HEK293 (cell line): ENCODE measurements around the gene COL18A1.

Source experiments
- CTCF ChIA-PET: fragments of 350-600 bp; formaldehyde crosslinking; extraction: SDS; loops from one replicate; lab custom pipeline; 2021; ENCODE audit warnings: antibody characterized with exemption; lab: Yijun Ruan, JAX
- POLR2A ChIA-PET: fragments of 300-600 bp; formaldehyde crosslinking; extraction: SDS; loops from one replicate; lab custom pipeline; 2020; ENCODE audit warnings: antibody characterized with exemption, inconsistent platforms; lab: Yijun Ruan, JAX
- H3K27ac ChIP-seq: fragments of 200-500 bp; sonication (Bioruptor generic); 2 replicates; pipeline ENCODE4 v1.5.1; 2014; ENCODE audit warnings: low read depth, low read length, control low read depth, inconsistent platforms; ENCODE audit errors: extremely low read depth
- H3K36me3 ChIP-seq, 2 experiments: fragments of 200-500 bp in 1 of 2; sonication (Bioruptor generic) in 1 of 2; 1 replicate in 1 of 2; 2 replicates in 1 of 2; pipeline ENCODE4 v1.5.1; 2014 to 2017; ENCODE audit warnings: inconsistent platforms in 2 of 2, low read length in 2 of 2; ENCODE audit not compliant: control insufficient read depth in 2 of 2, insufficient read depth in 1 of 2
- H3K4me1 ChIP-seq: fragments of 200-500 bp; sonication (Bioruptor generic); 2 replicates; pipeline ENCODE4 v1.5.1; 2014; ENCODE audit warnings: mild to moderate bottlenecking, low read length, inconsistent platforms; ENCODE audit not compliant: control insufficient read depth, insufficient read depth
- H3K4me3 ChIP-seq: 2 replicates; pipeline ENCODE4 v1.5.1; 2011; ENCODE audit warnings: low read depth, mild to moderate bottlenecking, control low read depth, low read length, moderate library complexity
- H3K9me3 ChIP-seq: fragments of 200-500 bp; sonication (Bioruptor generic); 2 replicates; pipeline ENCODE4 v1.5.1; 2014; ENCODE audit warnings: low read depth, low read length, inconsistent platforms; ENCODE audit not compliant: control insufficient read depth, insufficient read depth
- INSM2 ChIP-seq: fragments of 450-650 bp; formaldehyde crosslinking; IDR thresholded peaks from 2 replicates; pipeline ENCODE4 v1.5.1; 2016; ENCODE audit warnings: missing biosample characterization, missing genetic modification characterization
- SCRT2 ChIP-seq: fragments of 450-650 bp; formaldehyde crosslinking; IDR thresholded peaks from 2 replicates; pipeline ENCODE4 v1.5.1; 2016; ENCODE audit warnings: missing biosample characterization, missing genetic modification characterization
- YY2 ChIP-seq: fragments of 450-650 bp; formaldehyde crosslinking; IDR thresholded peaks from 2 replicates; pipeline ENCODE4 v1.5.1; 2016; ENCODE audit warnings: missing biosample characterization, missing genetic modification characterization
- ZBTB11 ChIP-seq: fragments of 450-650 bp; formaldehyde crosslinking; conservative IDR thresholded peaks from 2 replicates; pipeline ENCODE4 v1.5.1; 2016; ENCODE audit warnings: low read depth, missing biosample characterization, missing genetic modification characterization
- ZBTB48 ChIP-seq: fragments of 450-650 bp; formaldehyde crosslinking; IDR thresholded peaks from 2 replicates; pipeline ENCODE4 v1.5.1; 2016; ENCODE audit warnings: missing biosample characterization, missing genetic modification characterization
- ZNF16 ChIP-seq: fragments of 450-650 bp; formaldehyde crosslinking; IDR thresholded peaks from 2 replicates; pipeline ENCODE4 v1.5.1; 2016; ENCODE audit warnings: low read depth, missing biosample characterization, missing genetic modification characterization
- ZNF175 ChIP-seq: fragments of 450-650 bp; formaldehyde crosslinking; IDR thresholded peaks from 2 replicates; pipeline ENCODE4 v1.5.1; 2016; ENCODE audit warnings: missing biosample characterization, missing genetic modification characterization
- ZNF394 ChIP-seq: fragments of 450-650 bp; formaldehyde crosslinking; IDR thresholded peaks from 2 replicates; pipeline ENCODE4 v1.5.1; 2016; ENCODE audit warnings: missing biosample characterization, missing genetic modification characterization, mild to moderate bottlenecking, moderate library complexity, borderline replicate concordance
- ZNF518A ChIP-seq: fragments of 450-650 bp; formaldehyde crosslinking; conservative IDR thresholded peaks from 2 replicates; pipeline ENCODE4 v1.5.1; 2016; ENCODE audit warnings: low read depth, missing biosample characterization, missing genetic modification characterization
- ZNF585B ChIP-seq: fragments of 450-650 bp; formaldehyde crosslinking; IDR thresholded peaks from 2 replicates; pipeline ENCODE4 v1.5.1; 2016; ENCODE audit warnings: missing biosample characterization, missing genetic modification characterization
- ZNF645 ChIP-seq: fragments of 450-650 bp; formaldehyde crosslinking; IDR thresholded peaks from 2 replicates; pipeline ENCODE4; 2016; ENCODE audit warnings: missing biosample characterization, missing genetic modification characterization
- ZNF837 ChIP-seq: fragments of 450-650 bp; formaldehyde crosslinking; IDR thresholded peaks from 2 replicates; pipeline ENCODE4 v1.5.1; 2016; ENCODE audit warnings: missing biosample characterization, missing genetic modification characterization

COL18A1 gene

GRCh38 chr21:45457161-45457831 is 52.3 kb downstream of the COL18A1 start:
- H3K27ac ChIP-seq, result no peak overlapping the region
- CTCF ChIA-PET, result interaction anchor here (1.0 kb wide), 1 partner anchor 21 kb away, joined by 3 read pairs; no protein-coding TSS in a partner anchor
- H3K36me3 ChIP-seq, result peaks cover 0 to 10% of the 10 kb centered on the region in 2 experiments; a peak in 1 of 3 replicates
- TF ChIP-seq ZBTB11 (tag by site-specific recombination) (no peak), ZBTB48 (tag by site-specific recombination) (no peak), ZNF585B (tag by site-specific recombination) (no peak), ZNF16 (tag by site-specific recombination) (no peak), ZNF394 (no peak), ZNF645 (tag by site-specific recombination) (no peak), INSM2 (tag by site-specific recombination) (no peak), ZNF518A (no peak), ZNF175 (no peak), ZNF837 (tag by site-specific recombination) (no peak)
- TF ChIP-seq, all 188 proteins: peak for 0
- POLR2A ChIA-PET, result no interaction called here
- Histone ChIP-seq H3K9me3 (no peaks in the 10 kb centered on the region; the same call in 1 of the 2 replicates), H3K4me1 (no peaks in the 10 kb centered on the region), H3K4me3 (no peak overlapping the region)

GRCh38 chr21:45457832-45458172 is 52.8 kb downstream of the COL18A1 start:
- no peak overlapping the region for H3K4me3 ChIP-seq
- ChIA-PET CTCF (interaction anchor here (1.0 kb wide), 1 partner anchor 21 kb away, joined by 3 read pairs; no protein-coding TSS in a partner anchor), POLR2A (no interaction called here)
- H3K36me3 ChIP-seq, result peaks cover 0 to 10% of the 10 kb centered on the region in 2 experiments; a peak in 1 of 3 replicates
- H3K9me3 ChIP-seq, result no peaks in the 10 kb centered on the region; the same call in 1 of the 2 replicates
- TF ChIP-seq YY2 (no peak), SCRT2 (peak; percentile 35; the same call in 1 of the 2 replicates)
- no peaks in the 10 kb centered on the region for H3K4me1 ChIP-seq
- no peak overlapping the region for H3K27ac ChIP-seq
